Coronary artery (tissue), 2 donors: ENCODE results near the gene PSIP1.
A peak's percentile ranks its signal among the peaks of the same experiment; 100 is the strongest.
"Not testable (repeated sequence)": the region's sequence is repeated elsewhere in the genome, so short reads cannot be mapped to it uniquely, and the experiment has no call there.

Experiments used
- DNase-seq: peaks from one replicate; pipeline ENCODE4 v3.0.0-alpha.2; 2017; ENCODE audit warnings: low spot score
- H3K27ac ChIP-seq, 2 donors: fragments of 200-600 bp; sonication (generic); one replicate each; pipeline ENCODE4 v1.5.1; 2016 to 2019
- H3K4me3 ChIP-seq: fragments of 200-600 bp; sonication (generic); 2 replicates; pipeline ENCODE4 v1.5.1; 2016; ENCODE audit warnings: mild to moderate bottlenecking, moderate library complexity
- CTCF ChIP-seq: fragments of 200-600 bp; sonication (generic); IDR thresholded peaks from one replicate; pipeline ENCODE4 v1.5.1; 2019; ENCODE audit warnings: antibody characterized with exemption

The PSIP1 gene

GRCh38 chr9:15433661-15434060 is 77.1 kb downstream of the PSIP1 start:
- Histone ChIP-seq H3K27ac (no peak overlapping the region), H3K4me3 (no peak overlapping the region)
- no peak for TF ChIP-seq CTCF
- DNase-seq: no peak

GRCh38 chr9:15433191-15433590 is 77.6 kb downstream of the PSIP1 start:
- no peak overlapping the region for H3K4me3 ChIP-seq
- no peak for DNase-seq

GRCh38 chr9:15430920-15431844 is 79.6 kb downstream of the PSIP1 start:
- no peak for DNase-seq
- TF ChIP-seq CTCF: no peak
- Histone ChIP-seq H3K4me3 (no peak overlapping the region), H3K27ac (no peak overlapping the region)

More at GRCh38 chr9:15433191-15433590, 77.6 kb downstream of the PSIP1 start:
- no peak for TF ChIP-seq CTCF
- H3K27ac ChIP-seq: no peak overlapping the region

GRCh38 chr9:15427702-15428101 is 83.1 kb downstream of the PSIP1 start:
- H3K27ac ChIP-seq, H3K4me3 ChIP-seq, DNase-seq: not testable (repeated sequence)

- no peak for DNase-seq
- no peak for TF ChIP-seq CTCF
- H3K4me3 ChIP-seq: no peak overlapping the region
- no peak overlapping the region for H3K27ac ChIP-seq
These were observed 84.8 kb downstream of the PSIP1 start for GRCh38 chr9:15426019-15426418.

- H3K27ac ChIP-seq: peak overlapping the region; percentile 89 to 92
- peak overlapping the region; percentile 88 for H3K4me3 ChIP-seq
- TF ChIP-seq CTCF: no peak
- DNase-seq: no peak
These were observed 87.4 kb downstream of the PSIP1 start for GRCh38 chr9:15423231-15423985.

- peak; percentile 96 for DNase-seq
- no peak for TF ChIP-seq CTCF
- Histone ChIP-seq H3K4me3 (peak within 1 kb of the TSS; percentile 88), H3K27ac (peak within 1 kb of the TSS; percentile 89 to 92)
These were observed 88.2 kb downstream of the PSIP1 start, which contains the start of gene SNAPC3 for GRCh38 chr9:15422372-15423230. TSS of gene SNAPC3 (plus strand) at chr9:15422876. CDS start at chr9:15422880, 4 bp downstream.
